K562 (cell line): Measurements from ENCODE around the gene EHBP1L1. TPM values are rescaled to one million over a fixed set of nuclear protein-coding genes. Genes with fewer than 3 reads are reported as not detected.

Source experiments
- ATAC-seq: fragments of 200-7000 bp; cut with Tn5 transposase; 3 replicates; pipeline ENCODE4 v1.9.1; 2020; ENCODE audit warnings: moderate library complexity
- BruUV-seq: library from RNA; stranded (reverse); fragments of 400-500 nt; replicated peaks from 2 replicates; lab custom pipeline; 2021; lab: Mats Ljungman, UMichigan
- CTCF ChIA-PET: fragments of 300-600 bp; formaldehyde crosslinking; extraction: SDS; loops from one replicate; lab custom pipeline; 2021; ENCODE audit warnings: low intra/inter-chr PET ratio; lab: Yijun Ruan, JAX
- POLR2A ChIA-PET: fragments of 300-600, 350-650 bp; sonication (Branson Sonifier 250); formaldehyde crosslinking; extraction: SDS; loops from one replicate; lab custom pipeline; 2021; ENCODE audit warnings: antibody characterized with exemption, inconsistent platforms; lab: Yijun Ruan, JAX
- DNase-seq, 4 experiments: peaks; one replicate each; pipeline versions ENCODE4 v3.0.0 to v3.0.0-alpha.2; 2011 to 2018; ENCODE audit warnings: low spot score in 3 of 4, mixed read lengths in 3 of 4; ENCODE audit errors: extremely low read depth in 1 of 4
- FAIRE-seq: peaks from 2 replicates; lab custom pipeline; 2011; peaks lifted over from hg19 to GRCh38; lab: Jason Lieb, UNC
- H2AFZ ChIP-seq: 2 replicates; pipeline ENCODE4 v1.6.0; 2011; ENCODE audit warnings: low read depth, low read length, control low read depth, inconsistent platforms
- H3K27ac ChIP-seq: fragments of 200-600 bp; 3 replicates; pipeline ENCODE4 v1.8.0; 2011; ENCODE audit warnings: low read depth, mild to moderate bottlenecking, control low read depth, inconsistent platforms, low read length, moderate library complexity, mixed read lengths; ENCODE audit errors: extremely low read depth
- H3K27me3 ChIP-seq, 2 experiments: fragments of 300-600 bp in 1 of 2; 2 replicates in 1 of 2; 3 replicates in 1 of 2; pipeline versions ENCODE4 v1.6.0 to v1.8.0; 2011; ENCODE audit warnings: inconsistent platforms in 2 of 2, low read length in 2 of 2, mild to moderate bottlenecking in 1 of 2, mixed read lengths in 1 of 2, moderate library complexity in 1 of 2; ENCODE audit not compliant: control insufficient read depth in 2 of 2, insufficient read depth in 2 of 2
- H3K36me3 ChIP-seq: fragments of 300-600 bp; 3 replicates; pipeline ENCODE4 v1.8.0; 2011; ENCODE audit warnings: mild to moderate bottlenecking, low read length, inconsistent platforms; ENCODE audit not compliant: control insufficient read depth, insufficient read depth
- H3K4me1 ChIP-seq, 2 experiments: fragments of 200-600 bp in 1 of 2; replicated peaks in 1 of 2; 2 replicates in 1 of 2; 3 replicates in 1 of 2; pipeline versions ENCODE4 v1.5.1 to v1.8.0; 2011; ENCODE audit warnings: inconsistent platforms in 2 of 2, low read length in 2 of 2, mild to moderate bottlenecking in 1 of 2, mixed read lengths in 1 of 2, moderate library complexity in 1 of 2; ENCODE audit not compliant: control insufficient read depth in 2 of 2, insufficient read depth in 2 of 2
- H3K4me2 ChIP-seq: 2 replicates; pipeline ENCODE4 v1.6.1; 2011; ENCODE audit warnings: low read length, control low read depth, inconsistent platforms, mixed read lengths; ENCODE audit not compliant: insufficient read depth
- H3K4me3 ChIP-seq: fragments of 200-600 bp; sonication (generic), shearing (Covaris generic); 2 replicates; pipeline ENCODE4 v1.5.1; 2016; ENCODE audit warnings: control low read depth, inconsistent platforms
- H3K79me2 ChIP-seq: fragments of 200-600 bp; 3 replicates; pipeline ENCODE4 v1.8.0; 2011; ENCODE audit warnings: low read length, inconsistent platforms; ENCODE audit not compliant: control insufficient read depth, insufficient read depth
- H3K9ac ChIP-seq, 2 experiments: 2 replicates each; pipeline versions ENCODE4 v1.6.0 to v1.6.1; 2011; ENCODE audit warnings: low read depth in 2 of 2, low read length in 2 of 2, control low read depth in 1 of 2, inconsistent platforms in 1 of 2, mild to moderate bottlenecking in 1 of 2, mixed read lengths in 1 of 2; ENCODE audit not compliant: insufficient read depth in 1 of 2
- H3K9me1 ChIP-seq: one replicate; pipeline ENCODE4 v1.6.0; 2011; ENCODE audit warnings: inconsistent platforms, mild to moderate bottlenecking, low read length, moderate library complexity; ENCODE audit not compliant: control insufficient read depth, insufficient read depth
- H3K9me3 ChIP-seq: replicated peaks from 2 replicates; pipeline ENCODE4 v1.5.1; 2011; ENCODE audit warnings: low read depth, low read length, inconsistent platforms; ENCODE audit not compliant: control insufficient read depth, insufficient read depth
- H4K20me1 ChIP-seq: replicated peaks from 2 replicates; pipeline ENCODE4 v1.6.1; 2011; ENCODE audit warnings: low read length, inconsistent platforms, mixed read lengths; ENCODE audit not compliant: control insufficient read depth, insufficient read depth
- BACH1 ChIP-seq: fragments of 200-800 bp; sonication (Bioruptor generic); IDR thresholded peaks from 2 replicates; pipeline ENCODE4 v1.6.1; 2016; ENCODE audit warnings: missing genetic modification characterization, missing compliant biosample characterization
- DACH1 ChIP-seq: fragments of 450-650 bp; IDR thresholded peaks from 2 replicates; pipeline ENCODE4 v1.6.1; 2018; ENCODE audit not compliant: partially characterized antibody
- ILK ChIP-seq: fragments of 450-650 bp; IDR thresholded peaks from 2 replicates; pipeline ENCODE4 v1.6.1; 2016; ENCODE audit warnings: missing genetic modification characterization, low read depth, mild to moderate bottlenecking, missing compliant biosample characterization, moderate library complexity, borderline replicate concordance
- MTA1 ChIP-seq: fragments of 450-650 bp; IDR thresholded peaks from 2 replicates; pipeline ENCODE4 v1.6.1; 2017; ENCODE audit warnings: borderline replicate concordance
- ZNF274 ChIP-seq: IDR thresholded peaks from 2 replicates; pipeline ENCODE4 v1.6.1; 2011; ENCODE audit warnings: low read depth, mild to moderate bottlenecking, low read length, moderate library complexity, borderline replicate concordance
- ZNF282 ChIP-seq: sonication (generic); formaldehyde crosslinking; IDR thresholded peaks from 2 replicates; pipeline ENCODE4 v1.8.1; 2023; ENCODE audit warnings: missing genetic modification reagents
- WGBS: fragments of 100-300 bp; shearing (Covaris generic); methylation state at CpG from one replicate; pipeline ENCODE4 v1.1.6; 2016; ENCODE audit warnings: low coverage, mixed read lengths; ENCODE audit not compliant: insufficient coverage; ENCODE audit errors: missing lambda C conversion rate; 5-methylcytosine and 5-hydroxymethylcytosine counted together
- in situ Hi-C: fragments of 300-500 bp; cut with MboI; formaldehyde crosslinking; loops from 4 replicates; pipeline ENCODE4 v1.15.0; 2018; ENCODE audit warnings: inconsistent platforms, mixed read lengths
- intact Hi-C: fragments of 100-400 bp; cut with micrococcal nuclease; formaldehyde crosslinking; loops from 2 replicates; pipeline ENCODE4 v1.14.2; 2022
- polyA plus RNA-seq, 8 experiments: library from polyadenylated mRNA; depleted of rRNA in 4 of 8; stranded (reverse) in 5 of 8; unstranded in 3 of 8; fragments of >200 nt; fragmentation: Nextera tagmentation in 2 of 8; fragmentation: Illumina TruSeq in 1 of 8; extraction: Ambion mirVana in 2 of 8; extraction: Trizol in 1 of 8; gene quantifications; 2 replicates each; pipeline versions ENCODE4 v1.2.1 to v1.2.3, GENCODE V29; 2011 to 2014; ENCODE audit warnings: inconsistent platforms in 1 of 8, missing spikeins in 1 of 8
- total RNA-seq, 7 experiments: library from RNA; depleted of rRNA in 6 of 7; stranded (reverse); fragments of >200 nt in 6 of 7; fragmentation: Illumina TruSeq in 2 of 7; extraction: Trizol in 2 of 7; gene quantifications; 2 replicates each; pipeline versions ENCODE4 v1.2.1 to v1.2.3, GENCODE V29; 2011 to 2021; ENCODE audit warnings: low replicate concordance in 1 of 7
- TF ChIP-seq, protein P1 (sequence below): fragments of 200-600 bp; sonication (generic); IDR thresholded peaks from one replicate; pipeline ENCODE4 v1.6.1; 2012; ENCODE audit warnings: mild to moderate bottlenecking, low read depth, low read length, inconsistent platforms

Gene EHBP1L1
- total and polyA plus RNA-seq, 9 of the 15 experiments (the other 6 are each of a cell fraction or from before 2014, with no cell fraction given) = 0.03 to 87.1 (median 26.3) TPM

DNA sequence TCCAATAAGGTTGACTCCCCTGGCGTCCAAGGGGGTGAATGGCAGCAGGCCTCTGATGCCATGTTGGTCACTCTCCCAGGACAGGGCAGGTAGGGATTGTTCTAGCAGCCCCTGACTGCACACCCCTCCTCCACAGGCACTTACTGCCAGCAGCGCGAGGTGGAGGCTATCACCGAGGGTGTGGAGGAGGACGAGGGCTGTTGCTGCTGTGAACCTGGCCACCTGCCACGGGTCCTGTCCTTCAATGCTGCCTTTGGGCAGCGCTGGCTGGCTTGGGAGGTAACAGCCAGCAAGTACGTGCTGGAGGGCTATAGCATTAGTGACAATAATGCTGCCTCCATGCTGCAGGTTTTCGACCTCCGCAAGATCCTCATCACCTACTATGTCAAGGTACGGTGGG is 54.4 kb downstream of the EHBP1L1 start:
- 85% methylated on average over 11 of the region's 11 CpGs for WGBS
- Histone ChIP-seq H3K9ac (peak overlapping the region in 1 of 2 experiments; percentile 46; a peak in 1 of 4 replicates), H3K9me1 (peaks cover 3% of the 10 kb centered on the region), H3K27ac (no peak overlapping the region), H3K27me3 (no peaks in the 10 kb centered on the region), H3K4me2 (no peak overlapping the region), H3K4me3 (no peak overlapping the region), H4K20me1 (0 out of 2 replicates have a peak, but pooled peaks cover 5% of the 10 kb centered on the region), H3K4me1 (peaks cover under 1 to 33% of the 10 kb centered on the region in 2 experiments; a peak in 4 of 5 replicates), H3K36me3 (peaks cover 93% of the 10 kb centered on the region; the same call in 2 of the 3 replicates), H3K79me2 (no peaks in the 10 kb centered on the region; the same call in 2 of the 3 replicates), H2AFZ (no peak overlapping the region), H3K9me3 (no peaks in the 10 kb centered on the region)
- intact Hi-C loops = no loop called here
- FAIRE-seq (no peak), ATAC-seq (no peak), DNase-seq (no peak)
- ChIA-PET CTCF (no interaction called here), POLR2A (interaction anchor here (0.5 to 1.4 kb wide), 2 partner anchors 24 to 227 kb away, joined by 3 read pairs; no protein-coding TSS in a partner anchor)
- no TSS peak for BruUV-seq
- TF ChIP-seq ILK (tag) (no peak), ZNF282 (no peak), MTA1 (no peak), DACH1 (no peak), ZNF274 (no peak), BACH1 (tag) (no peak)
- TF ChIP-seq, protein P1, sequence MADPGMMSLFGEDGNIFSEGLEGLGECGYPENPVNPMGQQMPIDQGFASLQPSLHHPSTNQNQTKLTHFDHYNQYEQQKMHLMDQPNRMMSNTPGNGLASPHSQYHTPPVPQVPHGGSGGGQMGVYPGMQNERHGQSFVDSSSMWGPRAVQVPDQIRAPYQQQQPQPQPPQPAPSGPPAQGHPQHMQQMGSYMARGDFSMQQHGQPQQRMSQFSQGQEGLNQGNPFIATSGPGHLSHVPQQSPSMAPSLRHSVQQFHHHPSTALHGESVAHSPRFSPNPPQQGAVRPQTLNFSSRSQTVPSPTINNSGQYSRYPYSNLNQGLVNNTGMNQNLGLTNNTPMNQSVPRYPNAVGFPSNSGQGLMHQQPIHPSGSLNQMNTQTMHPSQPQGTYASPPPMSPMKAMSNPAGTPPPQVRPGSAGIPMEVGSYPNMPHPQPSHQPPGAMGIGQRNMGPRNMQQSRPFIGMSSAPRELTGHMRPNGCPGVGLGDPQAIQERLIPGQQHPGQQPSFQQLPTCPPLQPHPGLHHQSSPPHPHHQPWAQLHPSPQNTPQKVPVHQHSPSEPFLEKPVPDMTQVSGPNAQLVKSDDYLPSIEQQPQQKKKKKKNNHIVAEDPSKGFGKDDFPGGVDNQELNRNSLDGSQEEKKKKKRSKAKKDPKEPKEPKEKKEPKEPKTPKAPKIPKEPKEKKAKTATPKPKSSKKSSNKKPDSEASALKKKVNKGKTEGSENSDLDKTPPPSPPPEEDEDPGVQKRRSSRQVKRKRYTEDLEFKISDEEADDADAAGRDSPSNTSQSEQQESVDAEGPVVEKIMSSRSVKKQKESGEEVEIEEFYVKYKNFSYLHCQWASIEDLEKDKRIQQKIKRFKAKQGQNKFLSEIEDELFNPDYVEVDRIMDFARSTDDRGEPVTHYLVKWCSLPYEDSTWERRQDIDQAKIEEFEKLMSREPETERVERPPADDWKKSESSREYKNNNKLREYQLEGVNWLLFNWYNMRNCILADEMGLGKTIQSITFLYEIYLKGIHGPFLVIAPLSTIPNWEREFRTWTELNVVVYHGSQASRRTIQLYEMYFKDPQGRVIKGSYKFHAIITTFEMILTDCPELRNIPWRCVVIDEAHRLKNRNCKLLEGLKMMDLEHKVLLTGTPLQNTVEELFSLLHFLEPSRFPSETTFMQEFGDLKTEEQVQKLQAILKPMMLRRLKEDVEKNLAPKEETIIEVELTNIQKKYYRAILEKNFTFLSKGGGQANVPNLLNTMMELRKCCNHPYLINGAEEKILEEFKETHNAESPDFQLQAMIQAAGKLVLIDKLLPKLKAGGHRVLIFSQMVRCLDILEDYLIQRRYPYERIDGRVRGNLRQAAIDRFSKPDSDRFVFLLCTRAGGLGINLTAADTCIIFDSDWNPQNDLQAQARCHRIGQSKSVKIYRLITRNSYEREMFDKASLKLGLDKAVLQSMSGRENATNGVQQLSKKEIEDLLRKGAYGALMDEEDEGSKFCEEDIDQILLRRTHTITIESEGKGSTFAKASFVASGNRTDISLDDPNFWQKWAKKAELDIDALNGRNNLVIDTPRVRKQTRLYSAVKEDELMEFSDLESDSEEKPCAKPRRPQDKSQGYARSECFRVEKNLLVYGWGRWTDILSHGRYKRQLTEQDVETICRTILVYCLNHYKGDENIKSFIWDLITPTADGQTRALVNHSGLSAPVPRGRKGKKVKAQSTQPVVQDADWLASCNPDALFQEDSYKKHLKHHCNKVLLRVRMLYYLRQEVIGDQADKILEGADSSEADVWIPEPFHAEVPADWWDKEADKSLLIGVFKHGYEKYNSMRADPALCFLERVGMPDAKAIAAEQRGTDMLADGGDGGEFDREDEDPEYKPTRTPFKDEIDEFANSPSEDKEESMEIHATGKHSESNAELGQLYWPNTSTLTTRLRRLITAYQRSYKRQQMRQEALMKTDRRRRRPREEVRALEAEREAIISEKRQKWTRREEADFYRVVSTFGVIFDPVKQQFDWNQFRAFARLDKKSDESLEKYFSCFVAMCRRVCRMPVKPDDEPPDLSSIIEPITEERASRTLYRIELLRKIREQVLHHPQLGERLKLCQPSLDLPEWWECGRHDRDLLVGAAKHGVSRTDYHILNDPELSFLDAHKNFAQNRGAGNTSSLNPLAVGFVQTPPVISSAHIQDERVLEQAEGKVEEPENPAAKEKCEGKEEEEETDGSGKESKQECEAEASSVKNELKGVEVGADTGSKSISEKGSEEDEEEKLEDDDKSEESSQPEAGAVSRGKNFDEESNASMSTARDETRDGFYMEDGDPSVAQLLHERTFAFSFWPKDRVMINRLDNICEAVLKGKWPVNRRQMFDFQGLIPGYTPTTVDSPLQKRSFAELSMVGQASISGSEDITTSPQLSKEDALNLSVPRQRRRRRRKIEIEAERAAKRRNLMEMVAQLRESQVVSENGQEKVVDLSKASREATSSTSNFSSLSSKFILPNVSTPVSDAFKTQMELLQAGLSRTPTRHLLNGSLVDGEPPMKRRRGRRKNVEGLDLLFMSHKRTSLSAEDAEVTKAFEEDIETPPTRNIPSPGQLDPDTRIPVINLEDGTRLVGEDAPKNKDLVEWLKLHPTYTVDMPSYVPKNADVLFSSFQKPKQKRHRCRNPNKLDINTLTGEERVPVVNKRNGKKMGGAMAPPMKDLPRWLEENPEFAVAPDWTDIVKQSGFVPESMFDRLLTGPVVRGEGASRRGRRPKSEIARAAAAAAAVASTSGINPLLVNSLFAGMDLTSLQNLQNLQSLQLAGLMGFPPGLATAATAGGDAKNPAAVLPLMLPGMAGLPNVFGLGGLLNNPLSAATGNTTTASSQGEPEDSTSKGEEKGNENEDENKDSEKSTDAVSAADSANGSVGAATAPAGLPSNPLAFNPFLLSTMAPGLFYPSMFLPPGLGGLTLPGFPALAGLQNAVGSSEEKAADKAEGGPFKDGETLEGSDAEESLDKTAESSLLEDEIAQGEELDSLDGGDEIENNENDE = no peak
- in situ Hi-C loops = no loop called here
